Measurements from ENCODE around the gene CTSW. TPM values are rescaled to one million over a fixed set of nuclear protein-coding genes. Genes with fewer than 3 reads are reported as not detected.

Gene CTSW
- total RNA-seq, 2 experiments from 2014 or later = 11.1 to 13.2 TPM

- intact Hi-C loops (cut with micrococcal nuclease) = no loop called here
- POLR2A ChIA-PET = interaction anchor here (0.9 kb wide), 1 partner anchor 49 kb away, joined by 3 read pairs; the partner anchor contains the start of gene SART1
- H3K36me3 Mint-ChIP-seq = peaks cover 5% of the 10 kb centered on the region
- CTCF ChIA-PET = interaction anchor here (0.8 kb wide), 1 partner anchor 11 kb away, joined by 3 read pairs; no protein-coding TSS in a partner anchor
- H3K4me1 Mint-ChIP-seq (ENCODE audit: low read depth) = peaks cover 23% of the 10 kb centered on the region
- H3K27ac Mint-ChIP-seq = no peak overlapping the region
- H3K4me3 Mint-ChIP-seq = no peak overlapping the region
- DNase-seq = peak; percentile 28
- peaks cover 7% of the 10 kb centered on the region for H3K27me3 Mint-ChIP-seq
- H3K9me3 Mint-ChIP-seq = no peaks in the 10 kb centered on the region
Measured at GRCh38 chr11:65912845-65913244, 33.2 kb downstream of the CTSW start.

- POLR2A ChIA-PET = interaction anchor here (0.7 kb wide), 1 partner anchor 13 kb away, joined by 3 read pairs; no protein-coding TSS in a partner anchor
- Mint-ChIP-seq H3K4me3 (no peak overlapping the region), H3K36me3 (peaks cover 7% of the 10 kb centered on the region), H3K9me3 (no peaks in the 10 kb centered on the region), H3K27ac (no peak overlapping the region), H3K27me3 (no peaks in the 10 kb centered on the region), H3K4me1 (ENCODE audit: low read depth) (peaks cover 20% of the 10 kb centered on the region)
- no peak for DNase-seq
- CTCF ChIA-PET = interaction anchor here (1.3 to 1.5 kb wide), 2 partner anchors 30 to 31 kb away, joined by 3 read pairs; no protein-coding TSS in a partner anchor
- intact Hi-C loops (cut with micrococcal nuclease) = loop anchor here (5.0 kb wide), 1 partner anchor 203 kb away; the partner anchor contains the start of gene KAT5
Measured at GRCh38 chr11:65915101-65915820, 35.6 kb downstream of the CTSW start.

DNA sequence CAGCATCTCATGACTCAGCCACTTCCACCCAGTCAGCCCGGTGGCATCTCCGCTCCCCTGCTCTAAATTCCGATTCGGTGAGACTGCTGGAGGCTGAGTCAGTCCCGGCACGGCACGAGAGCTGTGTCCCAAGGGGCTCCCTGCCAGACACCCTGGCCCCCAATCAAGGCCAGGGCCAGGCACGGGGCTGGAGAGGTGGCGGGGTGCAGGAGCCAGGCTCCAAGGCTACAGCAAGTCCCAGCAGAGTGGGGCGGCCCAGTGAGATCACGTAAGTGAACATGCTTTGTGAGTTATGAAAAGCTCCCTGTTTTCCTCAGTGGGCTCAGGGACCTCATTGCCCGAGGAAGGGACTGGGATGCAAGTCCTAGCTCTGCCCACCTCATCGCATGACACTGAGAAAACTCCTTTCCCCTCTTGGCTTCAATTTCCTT lies 36.2 kb downstream of the CTSW start:
- no peaks in the 10 kb centered on the region for H3K9me3 Mint-ChIP-seq

DNA sequence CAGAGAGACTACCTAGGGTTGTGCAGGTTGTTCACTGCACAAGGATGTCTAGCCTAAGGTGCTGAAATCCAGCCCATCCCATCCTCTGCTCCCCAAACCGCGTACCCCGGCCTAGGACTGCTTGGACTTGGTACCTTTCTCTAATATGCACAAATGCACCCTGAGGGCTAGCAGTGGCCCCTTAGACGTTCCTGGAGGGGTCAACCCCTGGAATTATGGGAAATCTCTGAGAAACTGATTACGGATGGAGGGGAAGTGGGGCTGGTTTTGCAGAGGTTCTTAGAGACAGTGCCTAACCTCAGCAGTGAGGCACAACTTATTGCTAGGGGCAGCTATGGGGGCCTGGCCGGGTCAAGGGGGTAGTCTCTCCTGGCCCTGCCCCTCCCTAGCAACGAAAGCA lies 36.8 kb downstream of the CTSW start:
- Mint-ChIP-seq H3K36me3 (peaks cover 7% of the 10 kb centered on the region), H3K27me3 (no peaks in the 10 kb centered on the region), H3K9me3 (no peaks in the 10 kb centered on the region), H3K4me1 (ENCODE audit: low read depth) (peaks cover 26% of the 10 kb centered on the region), H3K27ac (peak overlapping the region; percentile 45), H3K4me3 (peak overlapping the region; percentile 55)
- DNase-seq = no peak
- ChIA-PET CTCF (interaction anchor here (0.6 to 1.5 kb wide), 3 partner anchors 31 to 56 kb away, joined by 3 read pairs; partner anchors contain the start of gene MUS81), POLR2A (no interaction called here)
- intact Hi-C loops (cut with micrococcal nuclease) = loop anchor here (5.0 kb wide), 1 partner anchor 204 kb away; the partner anchor contains the start of gene KAT5

More for the DNA sequence above, 36.2 kb downstream of the CTSW start:
- POLR2A ChIA-PET = interaction anchor here (0.7 kb wide), 1 partner anchor 14 kb away, joined by 3 read pairs; no protein-coding TSS in a partner anchor
- Mint-ChIP-seq H3K36me3 (peaks cover 7% of the 10 kb centered on the region), H3K27me3 (no peaks in the 10 kb centered on the region), H3K27ac (no peak overlapping the region), H3K4me1 (ENCODE audit: low read depth) (peaks cover 25% of the 10 kb centered on the region), H3K4me3 (no peak overlapping the region)
- CTCF ChIA-PET = interaction anchor here (0.6 to 1.5 kb wide), 3 partner anchors 30 to 56 kb away, joined by 3 read pairs; partner anchors contain the start of gene MUS81
- intact Hi-C loops (cut with micrococcal nuclease) = loop anchor here (5.0 kb wide), 1 partner anchor 204 kb away; the partner anchor contains the start of gene KAT5
- no peak for DNase-seq

DNA sequence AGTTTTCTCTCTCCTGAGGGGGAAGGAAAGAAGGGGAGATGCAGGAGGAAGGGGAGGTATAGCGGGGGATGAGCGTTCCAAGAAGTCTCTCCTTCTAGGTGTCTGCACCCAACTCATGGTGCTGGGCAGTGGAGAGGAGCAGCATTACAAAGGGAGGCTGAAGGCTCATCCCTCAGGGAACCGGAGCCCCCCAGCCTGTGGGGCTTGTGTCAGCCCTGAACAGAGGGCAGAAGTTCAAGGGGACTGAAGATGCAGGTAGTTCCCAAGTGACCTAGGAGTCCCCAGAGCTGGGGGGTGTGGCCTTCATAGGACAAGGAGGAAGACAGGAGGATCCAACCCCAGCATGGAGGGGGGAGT lies 37.4 kb downstream of the CTSW start:
- intact Hi-C loops (cut with micrococcal nuclease) = loop anchor here (5.0 kb wide), 1 partner anchor 205 kb away; the partner anchor contains the start of gene KAT5
- ChIA-PET CTCF (no interaction called here), POLR2A (interaction anchor here (0.7 to 2.1 kb wide), 4 partner anchors 16 to 57 kb away, joined by 3 to 19 read pairs (median 10); partner anchors contain the start of genes CCDC85B, FOSL1 and MUS81)
- Mint-ChIP-seq H3K36me3 (peaks cover 8% of the 10 kb centered on the region), H3K27ac (peak overlapping the region; percentile 28), H3K9me3 (no peaks in the 10 kb centered on the region), H3K4me1 (ENCODE audit: low read depth) (peaks cover 27% of the 10 kb centered on the region), H3K4me3 (peak overlapping the region; percentile 55), H3K27me3 (no peaks in the 10 kb centered on the region)
- DNase-seq = no peak

DNA sequence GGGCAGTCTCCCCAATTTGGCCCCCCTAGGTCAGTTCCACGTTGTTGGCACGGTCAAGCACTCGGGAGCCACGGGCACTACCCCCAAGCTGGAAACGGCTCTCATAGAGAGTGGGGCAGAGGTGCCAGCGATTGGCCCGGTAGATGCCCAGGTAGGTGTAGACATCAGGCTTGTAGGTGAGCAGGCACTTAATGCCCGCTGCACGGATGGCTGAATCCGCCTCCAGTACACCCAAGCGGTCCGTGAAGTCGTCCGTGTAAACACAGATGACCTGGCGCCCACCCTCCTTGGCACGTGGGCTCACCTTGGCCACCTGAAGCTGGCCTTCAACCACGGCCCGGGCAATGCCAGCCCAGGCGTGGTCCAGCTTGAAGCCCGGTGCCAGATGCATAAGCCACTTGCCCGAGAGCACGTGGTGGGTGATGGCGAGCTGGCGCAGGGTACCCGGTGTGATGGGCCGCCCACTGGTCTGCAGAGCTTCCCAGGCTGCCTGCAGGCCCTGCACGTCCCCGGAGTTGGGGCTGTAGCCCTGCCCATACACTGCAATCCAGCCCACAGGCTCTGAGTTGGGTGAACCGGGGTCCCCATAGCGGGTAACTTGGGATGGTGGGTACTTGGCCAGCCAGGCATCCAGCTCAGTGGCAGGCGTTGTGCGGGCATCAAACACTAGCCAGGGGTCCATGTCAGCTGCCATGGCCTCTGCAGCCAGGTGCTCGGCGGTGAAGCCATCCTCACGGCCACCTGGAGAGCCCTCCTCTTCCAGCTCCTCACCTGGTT lies 38.0 kb downstream of the CTSW start:
- POLR2A ChIA-PET = interaction anchor here (0.6 to 2.1 kb wide), 8 partner anchors 16 to 255 kb away, joined by 3 to 19 read pairs (median 3); partner anchors contain the start of genes CCDC85B, FOSL1, KAT5 and MUS81
- peak overlapping the region; percentile 84 for H3K27ac Mint-ChIP-seq
- DNase-seq = no peak
- H3K36me3 Mint-ChIP-seq = peaks cover 13% of the 10 kb centered on the region
- peak overlapping the region; percentile 83 for H3K4me3 Mint-ChIP-seq
- H3K9me3 Mint-ChIP-seq = no peaks in the 10 kb centered on the region
- intact Hi-C loops (cut with micrococcal nuclease) = loop anchor here (5.0 kb wide), 1 partner anchor 205 kb away; the partner anchor contains the start of gene KAT5
- peaks cover 30% of the 10 kb centered on the region for H3K4me1 Mint-ChIP-seq (ENCODE audit: low read depth)
- CTCF ChIA-PET = interaction anchor here (0.7 to 1.7 kb wide), 6 partner anchors 17 to 70 kb away, joined by 3 to 6 read pairs (median 4); partner anchors contain the start of genes CCDC85B, FOSL1 and MUS81
- no peaks in the 10 kb centered on the region for H3K27me3 Mint-ChIP-seq

DNA sequence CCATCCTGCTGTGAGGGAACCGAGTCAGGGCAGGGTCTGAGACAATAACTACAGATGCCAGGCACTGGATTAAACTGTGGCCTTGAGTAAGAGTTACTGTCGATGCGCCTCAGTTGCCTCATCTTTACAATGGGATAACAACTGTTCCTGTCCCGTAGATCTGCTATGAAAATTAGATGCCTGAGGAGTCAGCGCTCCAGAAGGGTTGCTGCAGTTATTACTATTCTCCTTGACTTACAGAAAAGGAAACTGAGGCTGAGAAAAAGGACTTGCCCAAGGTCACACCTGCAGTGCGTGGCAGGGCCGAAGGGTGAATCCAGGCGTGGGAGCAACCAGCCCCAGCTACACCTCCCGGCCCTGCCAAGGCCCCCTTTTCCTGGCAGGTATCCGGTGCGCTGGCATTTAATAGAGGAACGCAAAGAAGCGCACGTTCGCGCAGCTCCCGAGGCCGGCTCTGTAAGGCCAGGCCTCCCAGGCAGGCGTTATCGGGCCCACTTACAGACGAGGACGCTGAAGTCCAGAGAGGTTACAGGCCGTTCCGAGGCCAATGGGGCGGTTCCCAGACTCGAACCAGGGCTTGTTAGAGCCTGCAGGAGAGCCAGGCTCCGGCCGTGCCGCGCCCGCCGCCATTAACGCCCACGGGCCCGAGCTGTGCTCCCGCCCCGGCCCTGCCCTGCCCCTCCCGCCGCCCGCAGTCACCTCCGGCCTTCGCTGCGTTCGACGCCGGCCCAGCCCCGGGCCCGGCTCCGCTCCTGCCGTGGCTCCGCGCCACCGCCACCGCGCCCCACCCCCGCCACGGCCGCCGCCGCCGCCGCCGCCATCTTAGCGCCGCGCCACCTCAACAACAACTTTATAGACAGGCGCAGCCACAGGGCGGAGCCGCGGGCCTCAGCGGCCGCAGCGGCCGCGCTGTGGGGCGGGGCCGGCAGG lies 38.8 kb downstream of the CTSW start, which contains the start of gene C11orf68:
Gene C11orf68 (minus strand): TSS at position 852 of the 930 bp plus-strand sequence. CDS start 31 bp downstream, at position 821.
- Mint-ChIP-seq H3K9me3 (no peaks in the 10 kb centered on the region), H3K4me1 (ENCODE audit: low read depth) (peaks cover 33% of the 10 kb centered on the region), H3K27me3 (no peaks in the 10 kb centered on the region), H3K36me3 (peaks cover 16% of the 10 kb centered on the region), H3K27ac (peak within 1 kb of the TSS; percentile 84), H3K4me3 (peak within 1 kb of the TSS; percentile 90)
- no peak for DNase-seq
- ChIA-PET POLR2A (interaction anchor here (0.6 to 2.1 kb wide), 7 partner anchors 17 to 256 kb away, joined by 3 to 19 read pairs (median 3); partner anchors contain the start of genes CCDC85B, FOSL1, KAT5 and RELA), CTCF (interaction anchor here (0.7 to 1.7 kb wide), 6 partner anchors 18 to 69 kb away, joined by 3 to 6 read pairs (median 4); partner anchors contain the start of genes CCDC85B, FOSL1 and MUS81)
- intact Hi-C loops (cut with micrococcal nuclease) = loop anchor here (1.0 to 5.0 kb wide), 7 partner anchors 10 to 206 kb away; partner anchors contain the start of genes CCDC85B, CFL1, FOSL1 and KAT5

DNA sequence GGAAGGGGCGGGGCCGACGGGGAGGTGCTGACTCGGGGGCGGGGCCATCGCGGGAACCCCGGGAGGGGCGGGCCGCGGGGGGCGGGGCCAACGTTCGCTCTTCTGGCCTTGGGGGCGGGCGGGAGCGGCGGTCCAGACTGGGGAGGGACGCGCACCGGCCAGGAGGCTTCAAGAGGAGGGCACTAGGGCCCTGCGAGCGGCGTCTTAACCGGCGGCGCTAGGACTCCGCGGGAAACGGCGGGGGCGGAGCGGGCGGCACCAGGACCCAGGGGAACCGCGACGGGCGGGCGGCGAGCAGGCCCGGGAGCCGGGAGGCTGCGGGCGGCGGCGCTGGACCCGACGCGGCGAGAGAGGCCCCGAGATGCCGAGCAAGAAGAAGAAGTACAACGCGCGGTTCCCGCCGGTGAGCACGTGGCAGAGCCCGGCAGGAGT lies 39.5 kb downstream of the CTSW start, which contains the start of gene DRAP1:
Gene DRAP1 (plus strand): TSS at position 286 of the 432 bp plus-strand sequence. CDS start 76 bp downstream, at position 362.
- H3K4me1 Mint-ChIP-seq (ENCODE audit: low read depth) = peaks cover 33% of the 10 kb centered on the region
- H3K4me3 Mint-ChIP-seq = peak within 1 kb of the TSS; percentile 90
- POLR2A ChIA-PET = interaction anchor here (1.0 to 2.1 kb wide), 6 partner anchors 18 to 207 kb away, joined by 3 to 19 read pairs (median 4); partner anchors contain the start of genes CCDC85B, FOSL1 and KAT5
- DNase-seq = peak; percentile 99
- H3K36me3 Mint-ChIP-seq = peaks cover 16% of the 10 kb centered on the region
- peak within 1 kb of the TSS; percentile 84 for H3K27ac Mint-ChIP-seq
- no peaks in the 10 kb centered on the region for H3K27me3 Mint-ChIP-seq
- CTCF ChIA-PET = interaction anchor here (1.4 to 1.7 kb wide), 3 partner anchors 28 to 69 kb away, joined by 3 to 6 read pairs (median 4); partner anchors contain the start of gene CCDC85B
- no peaks in the 10 kb centered on the region for H3K9me3 Mint-ChIP-seq
- intact Hi-C loops (cut with micrococcal nuclease) = loop anchor here (1.0 to 5.0 kb wide), 7 partner anchors 9 to 207 kb away; partner anchors contain the start of genes CCDC85B, CFL1, FOSL1 and KAT5

DNA sequence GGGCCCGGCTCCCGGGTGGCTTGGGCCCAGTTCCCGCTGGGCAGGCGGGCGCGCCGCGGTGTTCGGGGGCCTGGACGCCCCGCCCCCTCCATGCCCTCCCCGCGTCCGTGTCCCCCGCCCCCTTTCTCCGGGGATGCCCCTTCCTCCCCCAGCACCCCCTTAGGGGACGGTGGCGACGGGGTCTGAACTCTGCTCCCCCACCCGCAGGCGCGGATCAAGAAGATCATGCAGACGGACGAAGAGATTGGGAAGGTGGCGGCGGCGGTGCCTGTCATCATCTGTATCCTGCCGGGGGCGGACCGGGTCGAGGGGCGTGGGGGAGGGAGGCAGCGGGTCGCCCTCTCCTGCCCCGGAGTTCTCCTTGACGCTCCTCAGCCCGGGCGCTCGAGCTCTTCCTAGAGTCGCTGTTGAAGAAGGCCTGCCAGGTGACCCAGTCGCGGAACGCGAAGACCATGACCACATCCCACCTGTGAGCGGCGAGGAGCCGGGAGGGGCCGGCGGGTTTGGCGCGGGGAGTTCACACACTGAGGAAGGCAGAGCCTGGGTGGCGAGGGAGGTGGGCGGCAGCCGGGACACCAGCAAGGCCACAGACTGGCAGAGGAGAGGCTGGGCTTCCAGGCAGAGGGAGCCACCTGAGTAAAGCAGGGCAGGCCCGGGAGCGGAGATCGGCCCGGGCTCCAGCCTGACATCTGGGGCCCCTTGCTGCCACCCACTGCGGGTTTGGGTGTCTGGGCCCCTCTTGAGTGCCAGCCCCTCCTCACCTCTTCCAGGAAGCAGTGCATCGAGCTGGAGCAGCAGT lies 40.1 kb downstream of the CTSW start:
- H3K9me3 Mint-ChIP-seq = no peaks in the 10 kb centered on the region
- peaks cover 33% of the 10 kb centered on the region for H3K4me1 Mint-ChIP-seq (ENCODE audit: low read depth)
- ChIA-PET CTCF (interaction anchor here (1.4 kb wide), 1 partner anchor 35 kb away, joined by 5 read pairs; no protein-coding TSS in a partner anchor), POLR2A (interaction anchor here (1.0 to 1.4 kb wide), 2 partner anchors 18 to 20 kb away, joined by 3 to 6 read pairs; partner anchors contain the start of gene FOSL1)
- DNase-seq = peak; percentile 73
- intact Hi-C loops (cut with micrococcal nuclease) = loop anchor here (1.0 to 5.0 kb wide), 7 partner anchors 9 to 207 kb away; partner anchors contain the start of genes CCDC85B, CFL1, FOSL1 and KAT5
- peaks cover 16% of the 10 kb centered on the region for H3K36me3 Mint-ChIP-seq
- peak overlapping the region; percentile 84 for H3K27ac Mint-ChIP-seq
- H3K27me3 Mint-ChIP-seq = no peaks in the 10 kb centered on the region
- peak overlapping the region; percentile 90 for H3K4me3 Mint-ChIP-seq

Measured in activated CD4-positive, alpha-beta memory T cell treated with anti-CD3 and anti-CD28 coated beads for 36 hours (primary cell).